GM12878 (cell line): ENCODE results near the gene SUPT4H1. TPM values are rescaled to one million over a fixed set of nuclear protein-coding genes. Genes with fewer than 3 reads are reported as not detected.

Experiments used
- ATAC-seq: fragments of 200-7000 bp; cut with Tn5 transposase; 3 replicates; pipeline ENCODE4 v1.9.1; 2020; ENCODE audit warnings: mild to moderate bottlenecking, moderate library complexity
- BruUV-seq: library from RNA; stranded (reverse); fragments of 400-500 nt; replicated peaks from 2 replicates; lab custom pipeline; 2021; lab: Mats Ljungman, UMichigan
- CTCF ChIA-PET: fragments of 300-600 bp; sonication (Branson Sonifier 250); formaldehyde crosslinking; extraction: SDS; loops from one replicate; lab custom pipeline; 2021; ENCODE audit warnings: inconsistent platforms; lab: Yijun Ruan, JAX
- POLR2A ChIA-PET: fragments of 350-600 bp; formaldehyde crosslinking; extraction: SDS; loops from one replicate; lab custom pipeline; 2021; ENCODE audit warnings: inconsistent platforms; lab: Charles Lee
- RAD21 ChIA-PET: fragments of 300-600 bp; sonication (Branson Sonifier 250); formaldehyde crosslinking; loops from one replicate; lab custom pipeline; 2023; ENCODE audit warnings: antibody characterized with exemption; ENCODE audit not compliant: unreplicated experiment; lab: Charles Lee
- SMC1A ChIA-PET: fragments of 300-600 bp; sonication (Branson Sonifier 250); formaldehyde crosslinking; loops from one replicate; lab custom pipeline; 2023; ENCODE audit not compliant: unreplicated experiment, uncharacterized antibody; lab: Charles Lee
- DNase-seq: peaks from one replicate; pipeline ENCODE4 v3.0.0-alpha.2; 2011; ENCODE audit warnings: low read depth, low spot score
- FAIRE-seq: peaks from 3 replicates; lab custom pipeline; 2011; peaks lifted over from hg19 to GRCh38; lab: Jason Lieb, UNC
- H2AFZ ChIP-seq: 2 replicates; pipeline ENCODE4 v1.6.0; 2011; ENCODE audit warnings: low read depth, low read length, control low read depth; ENCODE audit not compliant: control insufficient read depth
- H3K27ac ChIP-seq: 2 replicates; pipeline ENCODE4 v1.5.1; 2011; ENCODE audit warnings: control low read depth; ENCODE audit not compliant: control insufficient read depth, insufficient read depth
- H3K27me3 ChIP-seq, 2 experiments: replicated peaks in 1 of 2; 2 replicates each; pipeline versions ENCODE4 v1.6.0 to v1.6.1; 2011; ENCODE audit warnings: low read length in 1 of 2; ENCODE audit not compliant: control insufficient read depth in 2 of 2, insufficient read depth in 2 of 2
- H3K36me3 ChIP-seq, 2 experiments: 2 replicates each; pipeline ENCODE4 v1.5.1; 2011; ENCODE audit warnings: low read length in 1 of 2; ENCODE audit not compliant: control insufficient read depth in 2 of 2, insufficient read depth in 2 of 2
- H3K4me1 ChIP-seq: 2 replicates; pipeline ENCODE4 v1.6.1; 2011; ENCODE audit warnings: mild to moderate bottlenecking, low read length, moderate library complexity, mixed read lengths; ENCODE audit not compliant: control insufficient read depth, insufficient read depth
- H3K4me2 ChIP-seq: 2 replicates; pipeline ENCODE4 v1.6.0; 2011; ENCODE audit warnings: control low read depth; ENCODE audit not compliant: control insufficient read depth, insufficient read depth
- H3K4me3 ChIP-seq: fragments of 200-600 bp; sonication (generic); 2 replicates; pipeline ENCODE4 v1.5.1; 2016
- H3K79me2 ChIP-seq: 2 replicates; pipeline ENCODE4 v1.6.0; 2011; ENCODE audit warnings: low read length; ENCODE audit not compliant: control insufficient read depth, insufficient read depth
- H3K9ac ChIP-seq: 2 replicates; pipeline ENCODE4 v1.8.0; 2011; ENCODE audit warnings: low read length, control low read depth, mixed read lengths; ENCODE audit not compliant: control insufficient read depth, insufficient read depth
- H3K9me3 ChIP-seq: replicated peaks from 3 replicates; pipeline ENCODE4 v1.5.1; 2011; ENCODE audit warnings: mild to moderate bottlenecking, low read length; ENCODE audit not compliant: control insufficient read depth, insufficient read depth
- H4K20me1 ChIP-seq: 2 replicates; pipeline ENCODE4 v1.6.0; 2011; ENCODE audit not compliant: control insufficient read depth, insufficient read depth
- BACH1 ChIP-seq: fragments of 450-650 bp; IDR thresholded peaks from 2 replicates; pipeline ENCODE4 v1.6.1; 2017; ENCODE audit warnings: mild to moderate bottlenecking, borderline replicate concordance
- BCL11A ChIP-seq: IDR thresholded peaks from 2 replicates; pipeline ENCODE4 v1.6.1; 2011; ENCODE audit warnings: low read depth, low read length
- BMI1 ChIP-seq: fragments of 450-650 bp; IDR thresholded peaks from 2 replicates; pipeline ENCODE4 v1.6.1; 2016; ENCODE audit warnings: mild to moderate bottlenecking, moderate library complexity, borderline replicate concordance
- CBX3 ChIP-seq: fragments of 200-600 bp; sonication (generic); IDR thresholded peaks from 2 replicates; pipeline ENCODE4 v1.6.1; 2016; ENCODE audit warnings: low read depth, borderline replicate concordance
- DPF2 ChIP-seq: fragments of 450-650 bp; IDR thresholded peaks from 2 replicates; pipeline ENCODE4 v1.6.1; 2017; ENCODE audit warnings: mild to moderate bottlenecking
- EED ChIP-seq: sonication (generic); IDR thresholded peaks from 2 replicates; pipeline ENCODE4 v1.6.1; 2016; ENCODE audit warnings: antibody characterized with exemption, low read depth
- GATAD2B ChIP-seq: fragments of 450-650 bp; conservative IDR thresholded peaks from 2 replicates; pipeline ENCODE4 v1.6.1; 2017; ENCODE audit warnings: low read depth, mild to moderate bottlenecking, moderate library complexity
- HDAC2 ChIP-seq: fragments of 200-600 bp; sonication (generic); IDR thresholded peaks from 2 replicates; pipeline ENCODE4 v1.6.1; 2017
- HDGF ChIP-seq: fragments of 450-650 bp; IDR thresholded peaks from 2 replicates; pipeline ENCODE4 v1.6.1; 2016; ENCODE audit warnings: antibody characterized with exemption
- KDM1A ChIP-seq: fragments of 200-600 bp; sonication (generic); IDR thresholded peaks from 2 replicates; pipeline ENCODE4 v1.6.1; 2016; ENCODE audit warnings: borderline replicate concordance
- LARP7 ChIP-seq: fragments of 450-650 bp; IDR thresholded peaks from 2 replicates; pipeline ENCODE4 v1.6.1; 2017; ENCODE audit warnings: mild to moderate bottlenecking
- NFXL1 ChIP-seq: fragments of 450-650 bp; IDR thresholded peaks from 2 replicates; pipeline ENCODE4 v1.6.1; 2017; ENCODE audit warnings: antibody characterized with exemption, mild to moderate bottlenecking, borderline replicate concordance
- NFYB ChIP-seq: IDR thresholded peaks from 2 replicates; pipeline ENCODE4 v1.6.1; 2011; ENCODE audit warnings: low read depth, mild to moderate bottlenecking, low read length, improper control_type of control experiment, moderate library complexity; ENCODE audit not compliant: insufficient read depth
- POLR2AphosphoS5 ChIP-seq: IDR thresholded peaks from 2 replicates; pipeline ENCODE4 v1.6.1; 2011; ENCODE audit warnings: mild to moderate bottlenecking, low read length, inconsistent platforms
- SMAD1 ChIP-seq: fragments of 450-650 bp; IDR thresholded peaks from 2 replicates; pipeline ENCODE4 v1.6.1; 2018; ENCODE audit warnings: mild to moderate bottlenecking, low read depth; ENCODE audit not compliant: partially characterized antibody
- SMAD5 ChIP-seq: IDR thresholded peaks from 2 replicates; pipeline ENCODE4 v1.6.1; 2016; ENCODE audit warnings: antibody characterized with exemption, low read depth
- SPI1 ChIP-seq: IDR thresholded peaks from 2 replicates; pipeline ENCODE4 v1.6.1; 2011; ENCODE audit warnings: low read depth, mild to moderate bottlenecking, low read length, moderate library complexity, borderline replicate concordance; ENCODE audit not compliant: insufficient read depth
- STAT3 ChIP-seq: IDR thresholded peaks from 2 replicates; pipeline ENCODE4 v1.6.1; 2011; ENCODE audit warnings: low read depth, low read length, improper control_type of control experiment
- WGBS: methylation state at CpG from one replicate; pipeline ENCODE4 v1.1.6; 2016; ENCODE audit warnings: low lambda C conversion rate; ENCODE audit not compliant: insufficient replicate concordance, insufficient coverage; ENCODE audit errors: missing lambda C conversion rate; 5-methylcytosine and 5-hydroxymethylcytosine counted together
- in situ Hi-C: fragments of 300-500 bp; cut with MboI; formaldehyde crosslinking; loops from 9 replicates; pipeline ENCODE4 v1.14.3; 2018; ENCODE audit warnings: mixed read lengths
- intact Hi-C: fragments of 100-400 bp; cut with micrococcal nuclease; formaldehyde crosslinking; loops from one replicate; pipeline ENCODE4 v1.14.2; 2022; ENCODE audit not compliant: unreplicated experiment
- polyA plus RNA-seq, 11 experiments: library from polyadenylated mRNA; depleted of rRNA in 4 of 11; unstranded in 6 of 11; stranded (reverse) in 5 of 11; fragments of >200 nt; fragmentation: Nextera tagmentation in 4 of 11; fragmentation: Illumina TruSeq in 1 of 11; extraction: Ambion mirVana in 4 of 11; extraction: Trizol in 1 of 11; gene quantifications; 1 replicate in 1 of 11; 2 replicates in 10 of 11; pipeline versions ENCODE4 v1.2.1 to v1.2.3, GENCODE V29; 2011 to 2016; ENCODE audit warnings: inconsistent platforms in 2 of 11, missing spikeins in 2 of 11, low read depth in 1 of 11
- total RNA-seq, 4 experiments: library from RNA; depleted of rRNA in 3 of 4; stranded (reverse); fragments of >200 nt in 3 of 4; fragmentation: Illumina TruSeq in 1 of 4; extraction: Trizol in 1 of 4; gene quantifications; 2 replicates each; pipeline versions ENCODE4 v1.2.1 to v1.2.3, GENCODE V29; 2013 to 2021
- TF ChIP-seq, protein P1 (sequence below): fragments of 450-650 bp; IDR thresholded peaks from 2 replicates; pipeline ENCODE4 v1.6.1; 2017; ENCODE audit warnings: mild to moderate bottlenecking, moderate library complexity

Gene SUPT4H1
- total and polyA plus RNA-seq, 10 of the 15 experiments (the other 5 are each of a cell fraction or from before 2014, with no cell fraction given): 83.8 to 293 (median 128) TPM

DNA sequence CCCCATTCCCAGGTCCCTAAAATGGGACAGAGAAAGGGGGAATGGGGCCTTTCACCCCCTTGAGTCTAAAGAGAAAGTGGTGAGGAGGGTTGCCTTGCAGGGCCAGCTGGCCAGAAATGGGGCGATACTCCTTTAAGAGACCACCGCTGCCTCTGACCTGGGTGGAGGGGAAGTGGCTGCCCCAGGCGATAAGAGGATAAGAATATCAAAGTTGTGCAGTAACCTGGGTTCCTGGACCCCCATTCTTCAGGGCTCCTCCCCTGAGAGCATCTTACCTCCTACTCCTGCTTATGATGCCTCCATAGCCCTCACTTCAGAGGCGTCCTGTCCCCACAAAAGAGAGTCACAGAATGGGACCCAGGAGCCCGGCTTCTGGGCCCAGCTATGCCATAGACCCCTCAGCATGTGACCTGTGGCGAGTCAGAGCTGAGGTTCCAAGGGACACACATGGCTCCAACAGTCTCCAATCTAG lies 18.2 kb downstream of the SUPT4H1 start:
- TF ChIP-seq SMAD1 (peak; percentile 20), LARP7 (0 out of 2 replicates have a peak, but pooled peaks have one; percentile 3), KDM1A (no peak), STAT3 (no peak), NFXL1 (no peak), BCL11A (no peak), DPF2 (no peak), EED (no peak), NFYB (no peak), BACH1 (0 out of 2 replicates have a peak, but pooled peaks have one; percentile 10), POLR2AphosphoS5 (peak; percentile 54; the same call in 1 of the 2 replicates), SPI1 (peak; percentile 54; the same call in 1 of the 2 replicates), BMI1 (no peak), HDAC2 (no peak), CBX3 (no peak), HDGF (no peak), GATAD2B (no peak), SMAD5 (peak; percentile 54)
- TF ChIP-seq, protein P1, sequence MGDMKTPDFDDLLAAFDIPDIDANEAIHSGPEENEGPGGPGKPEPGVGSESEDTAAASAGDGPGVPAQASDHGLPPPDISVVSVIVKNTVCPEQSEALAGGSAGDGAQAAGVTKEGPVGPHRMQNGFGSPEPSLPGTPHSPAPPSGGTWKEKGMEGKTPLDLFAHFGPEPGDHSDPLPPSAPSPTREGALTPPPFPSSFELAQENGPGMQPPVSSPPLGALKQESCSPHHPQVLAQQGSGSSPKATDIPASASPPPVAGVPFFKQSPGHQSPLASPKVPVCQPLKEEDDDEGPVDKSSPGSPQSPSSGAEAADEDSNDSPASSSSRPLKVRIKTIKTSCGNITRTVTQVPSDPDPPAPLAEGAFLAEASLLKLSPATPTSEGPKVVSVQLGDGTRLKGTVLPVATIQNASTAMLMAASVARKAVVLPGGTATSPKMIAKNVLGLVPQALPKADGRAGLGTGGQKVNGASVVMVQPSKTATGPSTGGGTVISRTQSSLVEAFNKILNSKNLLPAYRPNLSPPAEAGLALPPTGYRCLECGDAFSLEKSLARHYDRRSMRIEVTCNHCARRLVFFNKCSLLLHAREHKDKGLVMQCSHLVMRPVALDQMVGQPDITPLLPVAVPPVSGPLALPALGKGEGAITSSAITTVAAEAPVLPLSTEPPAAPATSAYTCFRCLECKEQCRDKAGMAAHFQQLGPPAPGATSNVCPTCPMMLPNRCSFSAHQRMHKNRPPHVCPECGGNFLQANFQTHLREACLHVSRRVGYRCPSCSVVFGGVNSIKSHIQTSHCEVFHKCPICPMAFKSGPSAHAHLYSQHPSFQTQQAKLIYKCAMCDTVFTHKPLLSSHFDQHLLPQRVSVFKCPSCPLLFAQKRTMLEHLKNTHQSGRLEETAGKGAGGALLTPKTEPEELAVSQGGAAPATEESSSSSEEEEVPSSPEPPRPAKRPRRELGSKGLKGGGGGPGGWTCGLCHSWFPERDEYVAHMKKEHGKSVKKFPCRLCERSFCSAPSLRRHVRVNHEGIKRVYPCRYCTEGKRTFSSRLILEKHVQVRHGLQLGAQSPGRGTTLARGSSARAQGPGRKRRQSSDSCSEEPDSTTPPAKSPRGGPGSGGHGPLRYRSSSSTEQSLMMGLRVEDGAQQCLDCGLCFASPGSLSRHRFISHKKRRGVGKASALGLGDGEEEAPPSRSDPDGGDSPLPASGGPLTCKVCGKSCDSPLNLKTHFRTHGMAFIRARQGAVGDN: peak; percentile 9; the same call in 1 of the 2 replicates
- Histone ChIP-seq H3K9me3 (no peaks in the 10 kb centered on the region; the same call in 2 of the 3 replicates), H3K4me2 (peak overlapping the region; percentile 99), H2AFZ (no peak overlapping the region), H4K20me1 (no peaks in the 10 kb centered on the region; the same call in 1 of the 2 replicates), H3K79me2 (peaks cover 91% of the 10 kb centered on the region), H3K36me3 (peaks cover 6 to 14% of the 10 kb centered on the region in 2 experiments), H3K27me3 (no peaks in the 10 kb centered on the region), H3K4me1 (peaks cover 42% of the 10 kb centered on the region), H3K27ac (peak overlapping the region; percentile 100), H3K9ac (peak overlapping the region; percentile 100), H3K4me3 (peak overlapping the region; percentile 83)
- CTCF ChIA-PET: interaction anchor here (0.6 to 3.2 kb wide), 5 partner anchors 10 to 84 kb away, joined by 3 to 28 read pairs (median 10); partner anchors contain the start of gene RNF43
- BruUV-seq: no TSS peak
- no peak for DNase-seq
- intact Hi-C loops (no loop called here), in situ Hi-C loops (loop anchor here (10.0 kb wide), 1 partner anchor 1501 kb away; no protein-coding TSS in a partner anchor)
- WGBS: 0% methylated on average over 6 of the region's 6 CpGs
- FAIRE-seq: no peak
- SMC1A ChIA-PET: interaction anchor here (1.2 to 8.6 kb wide), 4 partner anchors 10 to 81 kb away, joined by 6 to 143 read pairs (median 8); partner anchors contain the start of gene SUPT4H1
- RAD21 ChIA-PET: interaction anchor here (1.3 to 18.1 kb wide), 4 partner anchors 9 to 101 kb away, joined by 4 to 323 read pairs (median 55); partner anchors contain the start of genes RNF43 and SUPT4H1
- POLR2A ChIA-PET: interaction anchor here (0.6 to 18.5 kb wide), 5 partner anchors 10 to 83 kb away, joined by 3 to 373 read pairs (median 4); partner anchors contain the start of genes RNF43 and SUPT4H1
- no peak for ATAC-seq
